HG03439 (cell line): ENCODE measurements around the gene MFN1.

Experiments
- ATAC-seq: cut with Tn5 transposase; IDR thresholded peaks from one replicate; pipeline ENCODE4 v1.9.1; 2021; ENCODE audit warnings: mild to moderate bottlenecking, moderate library complexity; ENCODE audit not compliant: unreplicated experiment

MFN1 gene

GRCh38 chr3:179428876-179429548 lies 81.5 kb downstream of the MFN1 start:
- no peak for ATAC-seq

DNA sequence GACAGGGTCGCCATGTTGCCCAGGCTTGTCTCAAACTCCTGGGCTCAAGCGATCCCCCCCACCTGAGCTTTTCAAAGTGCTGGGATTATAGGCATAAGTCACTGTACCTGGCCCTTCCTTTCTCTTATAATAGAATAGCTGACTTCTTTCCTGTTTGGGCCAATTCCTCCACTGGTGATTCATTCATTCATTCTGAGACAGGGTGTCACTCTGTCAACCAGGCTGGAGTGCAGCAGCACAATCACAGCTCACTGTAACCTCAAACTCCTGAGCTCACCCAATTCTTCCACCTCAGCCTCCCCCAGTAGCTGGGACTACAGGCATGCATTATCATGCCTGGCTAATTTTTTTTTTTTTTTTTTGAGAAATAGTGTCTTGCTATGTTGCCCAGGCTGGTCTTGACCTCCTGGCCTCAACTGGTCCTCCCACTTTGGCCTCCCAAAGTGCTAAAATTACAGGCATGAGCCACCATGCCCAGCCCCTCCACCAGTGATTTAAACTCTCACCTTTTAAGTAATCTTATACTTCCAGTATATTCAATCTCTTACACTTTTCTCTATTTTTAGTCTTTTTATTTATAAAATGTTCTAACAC lies 82.9 kb downstream of the MFN1 start:
- ATAC-seq: no peak

- ATAC-seq: no peak
Observed at GRCh38 chr3:179432021-179432420, 84.5 kb downstream of the MFN1 start.

DNA sequence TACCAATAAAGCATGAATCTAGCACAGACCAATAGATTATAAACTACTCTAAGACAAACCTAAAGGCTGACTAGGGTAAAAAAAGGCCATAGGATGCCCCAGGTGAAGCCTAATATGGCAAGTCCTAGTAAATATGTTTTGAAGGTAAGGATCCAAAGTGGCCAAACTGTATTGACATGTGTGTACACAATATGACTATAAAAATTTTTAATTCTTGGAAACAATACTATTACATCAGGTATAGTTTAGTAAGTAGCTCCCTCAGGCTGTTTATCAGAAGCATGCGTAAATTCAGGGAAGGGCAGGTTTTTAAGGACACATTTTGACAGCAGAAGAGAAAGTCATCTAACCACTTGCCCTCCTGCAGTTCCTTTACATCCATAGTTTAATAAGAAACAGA lies 84.9 kb downstream of the MFN1 start:
- no peak for ATAC-seq

DNA sequence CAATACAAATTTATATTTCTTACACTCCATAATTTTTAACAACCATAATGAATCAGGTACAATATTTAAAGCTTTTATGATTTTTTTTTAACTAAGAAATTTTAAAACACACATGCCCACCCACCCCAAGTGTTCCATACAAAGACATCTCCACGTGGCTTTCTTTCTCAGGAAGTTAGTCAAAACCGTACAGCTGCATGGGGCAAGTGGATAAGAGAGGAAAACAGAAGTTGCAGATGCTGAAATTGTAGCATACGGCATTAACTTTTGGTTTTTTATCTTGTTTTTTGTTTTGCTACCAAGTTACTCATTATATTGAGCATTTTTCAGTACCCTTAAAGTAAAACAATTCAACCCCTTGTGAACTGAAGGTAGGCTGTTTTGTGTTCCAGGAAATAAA lies 89.0 kb downstream of the MFN1 start:
- no peak for ATAC-seq

GRCh38 chr3:179438841-179439240 lies 91.3 kb downstream of the MFN1 start:
- ATAC-seq: no peak
